Measurements from ENCODE around the gene ETS1.

Gene ETS1

GRCh38 chr11:128467041-128467440 is 120.3 kb downstream of the ETS1 start:
- Histone ChIP-seq H3K27me3 (ENCODE audit: control insufficient read depth, insufficient read depth, low read length, poor library complexity, severe bottlenecking) (no peaks in the 10 kb centered on the region), H3K27ac (ENCODE audit: insufficient read depth, low read depth, low read length, poor library complexity, severe bottlenecking) (no peak overlapping the region), H3K36me3 (ENCODE audit: control insufficient read depth, insufficient read depth, low read length) (no peaks in the 10 kb centered on the region), H3K4me1 (ENCODE audit: control insufficient read depth, insufficient read depth, low read length) (no peaks in the 10 kb centered on the region), H3K4me3 (ENCODE audit: insufficient read depth, low read depth, low read length) (no peak overlapping the region), H3K9me3 (ENCODE audit: control insufficient read depth, low read length) (no peaks in the 10 kb centered on the region)
- 94 to 96% methylated on average over 6 of the region's 6 CpGs for WGBS, 2 experiments

DNA sequence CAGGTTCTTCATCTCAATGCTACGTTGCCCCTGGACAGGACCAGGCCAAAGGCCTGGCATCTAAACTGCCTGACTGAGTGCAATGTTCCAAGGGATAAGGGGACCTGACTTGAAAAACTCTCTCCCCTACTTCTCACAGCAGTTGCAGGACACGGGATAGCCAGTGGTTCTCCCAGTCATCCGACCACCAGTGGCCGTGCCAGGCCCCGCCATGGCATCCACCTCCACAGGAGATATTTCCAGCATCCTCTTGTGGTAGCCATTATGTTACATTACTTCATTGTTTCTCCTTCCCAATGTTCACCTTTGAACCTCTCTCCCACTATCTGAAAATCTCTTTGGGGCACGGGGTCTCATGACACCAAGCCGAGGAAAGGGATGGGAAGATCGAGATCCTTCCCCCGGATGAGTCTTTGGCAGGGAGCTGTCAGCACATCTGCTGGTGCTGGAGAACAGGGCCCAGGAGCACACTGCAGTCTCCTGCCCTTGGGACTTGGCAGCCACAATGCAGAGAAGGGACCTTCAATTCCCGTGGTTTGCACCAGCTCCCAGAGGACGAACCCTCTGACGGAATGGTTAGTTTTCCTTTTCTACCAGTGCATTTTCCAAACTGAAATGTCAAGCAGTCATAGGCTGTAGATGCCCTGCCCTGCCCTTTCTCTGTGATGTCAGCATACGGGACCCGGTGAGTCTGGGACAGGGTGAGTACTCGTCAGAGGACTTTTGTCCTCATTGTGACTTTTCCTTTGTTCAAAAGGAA is 121.2 kb downstream of the ETS1 start:
- no peak overlapping the region for H3K27ac ChIP-seq (ENCODE audit: insufficient read depth, low read depth, low read length, poor library complexity, severe bottlenecking)
- no peaks in the 10 kb centered on the region for H3K4me1 ChIP-seq (ENCODE audit: control insufficient read depth, insufficient read depth, low read length)
- H3K4me3 ChIP-seq (ENCODE audit: insufficient read depth, low read depth, low read length): no peak overlapping the region
- no peaks in the 10 kb centered on the region for H3K36me3 ChIP-seq (ENCODE audit: control insufficient read depth, insufficient read depth, low read length)
- WGBS, 2 experiments: 89 to 93% methylated on average over 15 of the region's 15 CpGs
- no peaks in the 10 kb centered on the region for H3K27me3 ChIP-seq (ENCODE audit: control insufficient read depth, insufficient read depth, low read length, poor library complexity, severe bottlenecking)
- H3K9me3 ChIP-seq (ENCODE audit: control insufficient read depth, low read length): no peaks in the 10 kb centered on the region

DNA sequence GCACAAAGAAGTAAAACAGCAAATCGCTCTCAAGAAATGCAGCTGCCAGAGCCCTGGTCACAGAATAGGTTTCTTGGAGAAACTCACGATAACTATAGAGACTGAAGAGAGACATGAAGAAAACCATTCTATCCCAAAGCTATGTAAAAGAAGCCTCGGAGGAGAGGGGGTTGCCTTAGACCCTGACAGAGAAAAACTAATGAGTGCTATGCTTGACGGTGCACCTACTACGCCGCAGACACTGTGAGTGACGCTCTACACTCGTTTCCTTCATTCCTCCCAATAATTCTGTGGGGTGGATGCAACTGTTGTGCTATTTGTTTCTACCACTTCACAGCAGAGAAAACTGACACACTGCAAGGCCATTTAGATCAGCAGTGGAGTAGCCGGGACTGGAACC is 121.8 kb downstream of the ETS1 start:
- H3K36me3 ChIP-seq (ENCODE audit: control insufficient read depth, insufficient read depth, low read length): no peaks in the 10 kb centered on the region
- H3K27me3 ChIP-seq (ENCODE audit: control insufficient read depth, insufficient read depth, low read length, poor library complexity, severe bottlenecking): no peaks in the 10 kb centered on the region
- WGBS, 2 experiments: 94% methylated on average over 9 of the region's 9 CpGs
- no peak overlapping the region for H3K27ac ChIP-seq (ENCODE audit: insufficient read depth, low read depth, low read length, poor library complexity, severe bottlenecking)
- no peaks in the 10 kb centered on the region for H3K9me3 ChIP-seq (ENCODE audit: control insufficient read depth, low read length)
- no peaks in the 10 kb centered on the region for H3K4me1 ChIP-seq (ENCODE audit: control insufficient read depth, insufficient read depth, low read length)
- H3K4me3 ChIP-seq (ENCODE audit: insufficient read depth, low read depth, low read length): no peak overlapping the region

DNA sequence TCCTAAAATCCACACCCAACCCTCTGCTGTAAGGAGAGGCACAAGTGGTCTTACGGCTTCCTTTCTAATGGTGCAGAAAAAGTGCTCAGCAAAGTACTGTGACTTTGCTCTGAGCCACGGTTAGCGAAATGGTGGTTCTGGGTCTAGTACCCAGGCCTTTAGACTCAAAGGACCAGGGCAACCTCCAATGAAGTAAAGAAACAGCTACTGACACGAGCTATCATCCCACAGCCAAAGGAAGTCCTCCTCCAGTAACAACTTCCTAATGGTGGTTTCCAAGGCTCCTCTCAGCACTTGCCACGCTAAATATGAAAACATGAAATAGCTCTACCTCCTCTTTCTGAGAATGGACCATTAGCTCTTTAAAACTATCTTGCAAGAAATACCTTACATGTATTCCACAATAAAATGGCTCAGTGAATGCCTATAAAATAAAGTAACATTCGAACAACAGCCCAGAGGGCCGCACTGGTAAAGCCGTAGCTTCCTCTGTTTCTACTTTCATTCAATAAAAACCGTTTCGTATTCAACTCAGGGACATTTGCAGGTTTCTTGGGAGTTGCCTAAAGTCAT is 122.4 kb downstream of the ETS1 start:
- no peaks in the 10 kb centered on the region for H3K36me3 ChIP-seq (ENCODE audit: control insufficient read depth, insufficient read depth, low read length)
- H3K9me3 ChIP-seq (ENCODE audit: control insufficient read depth, low read length): no peaks in the 10 kb centered on the region
- WGBS, 2 experiments: 92 to 94% methylated on average over 10 of the region's 10 CpGs
- no peak overlapping the region for H3K27ac ChIP-seq (ENCODE audit: insufficient read depth, low read depth, low read length, poor library complexity, severe bottlenecking)
- H3K27me3 ChIP-seq (ENCODE audit: control insufficient read depth, insufficient read depth, low read length, poor library complexity, severe bottlenecking): no peaks in the 10 kb centered on the region
- no peak overlapping the region for H3K4me3 ChIP-seq (ENCODE audit: insufficient read depth, low read depth, low read length)
- H3K4me1 ChIP-seq (ENCODE audit: control insufficient read depth, insufficient read depth, low read length): no peaks in the 10 kb centered on the region

DNA sequence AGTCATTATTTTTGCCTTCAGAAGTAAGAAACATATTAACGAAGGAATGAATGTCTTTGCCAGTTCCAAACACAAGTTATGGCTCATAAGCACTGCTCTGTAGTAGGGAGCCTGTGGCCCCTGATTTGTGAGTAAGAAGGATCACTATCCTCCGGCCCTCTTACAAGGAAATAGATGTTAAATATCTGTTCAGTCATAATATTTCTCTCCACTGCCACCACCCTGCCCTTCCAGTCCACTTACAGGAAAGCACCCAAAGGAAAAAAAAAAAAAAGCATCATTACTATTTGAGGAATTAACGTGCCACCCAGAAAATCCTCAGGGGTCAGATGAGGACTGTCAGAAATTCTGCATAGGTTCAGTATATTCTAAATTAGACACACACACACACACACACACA is 123.4 kb downstream of the ETS1 start:
- Histone ChIP-seq H3K4me3 (ENCODE audit: insufficient read depth, low read depth, low read length) (no peak overlapping the region), H3K36me3 (ENCODE audit: control insufficient read depth, insufficient read depth, low read length) (no peaks in the 10 kb centered on the region), H3K27ac (ENCODE audit: insufficient read depth, low read depth, low read length, poor library complexity, severe bottlenecking) (no peak overlapping the region), H3K4me1 (ENCODE audit: control insufficient read depth, insufficient read depth, low read length) (no peaks in the 10 kb centered on the region), H3K9me3 (ENCODE audit: control insufficient read depth, low read length) (no peaks in the 10 kb centered on the region), H3K27me3 (ENCODE audit: control insufficient read depth, insufficient read depth, low read length, poor library complexity, severe bottlenecking) (no peaks in the 10 kb centered on the region)
- WGBS, 2 experiments: 86 to 90% methylated on average over 2 to 3 of the region's 3 CpGs

- H3K36me3 ChIP-seq (ENCODE audit: control insufficient read depth, insufficient read depth, low read length): no peaks in the 10 kb centered on the region
- no peak overlapping the region for H3K27ac ChIP-seq (ENCODE audit: insufficient read depth, low read depth, low read length, poor library complexity, severe bottlenecking)
- H3K27me3 ChIP-seq (ENCODE audit: control insufficient read depth, insufficient read depth, low read length, poor library complexity, severe bottlenecking): no peaks in the 10 kb centered on the region
Observed at GRCh38 chr11:128463371-128463829, 124.0 kb downstream of the ETS1 start.

DNA sequence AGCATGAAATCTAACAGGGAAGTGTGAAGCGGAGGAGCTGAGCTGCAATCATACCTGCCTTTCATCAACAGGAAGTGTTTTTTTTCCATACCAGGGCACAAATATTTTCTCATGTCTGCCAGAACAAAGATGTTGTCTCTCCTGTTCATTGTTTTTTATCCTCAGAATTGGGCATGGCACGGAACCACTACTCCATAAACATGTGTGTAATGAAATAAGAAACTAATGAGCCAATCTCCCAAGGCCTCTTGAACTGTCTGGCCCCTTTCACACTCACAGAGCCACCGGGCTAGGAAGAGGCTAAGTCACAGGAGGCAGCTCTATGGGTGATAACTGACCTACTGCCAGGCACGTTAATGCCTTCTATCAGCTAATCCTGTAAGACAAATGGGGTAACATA is 124.4 kb downstream of the ETS1 start:
- no peaks in the 10 kb centered on the region for H3K9me3 ChIP-seq (ENCODE audit: control insufficient read depth, low read length)
- H3K36me3 ChIP-seq (ENCODE audit: control insufficient read depth, insufficient read depth, low read length): no peaks in the 10 kb centered on the region
- no peak overlapping the region for H3K27ac ChIP-seq (ENCODE audit: insufficient read depth, low read depth, low read length, poor library complexity, severe bottlenecking)
- WGBS, 2 experiments: 75 to 80% methylated on average over 4 of the region's 4 CpGs
- H3K4me3 ChIP-seq (ENCODE audit: insufficient read depth, low read depth, low read length): no peak overlapping the region
- H3K27me3 ChIP-seq (ENCODE audit: control insufficient read depth, insufficient read depth, low read length, poor library complexity, severe bottlenecking): no peaks in the 10 kb centered on the region
- no peaks in the 10 kb centered on the region for H3K4me1 ChIP-seq (ENCODE audit: control insufficient read depth, insufficient read depth, low read length)

More at GRCh38 chr11:128463371-128463829, 124.0 kb downstream of the ETS1 start:
- Histone ChIP-seq H3K4me3 (ENCODE audit: insufficient read depth, low read depth, low read length) (no peak overlapping the region), H3K9me3 (ENCODE audit: control insufficient read depth, low read length) (no peaks in the 10 kb centered on the region), H3K4me1 (ENCODE audit: control insufficient read depth, insufficient read depth, low read length) (no peaks in the 10 kb centered on the region)
- WGBS, 2 experiments: 91 to 92% methylated on average over 8 of the region's 8 CpGs

- 95 to 96% methylated on average over 13 of the region's 13 CpGs for WGBS, 2 experiments
- Histone ChIP-seq H3K36me3 (ENCODE audit: control insufficient read depth, insufficient read depth, low read length) (no peaks in the 10 kb centered on the region), H3K27ac (ENCODE audit: insufficient read depth, low read depth, low read length, poor library complexity, severe bottlenecking) (no peak overlapping the region), H3K4me1 (ENCODE audit: control insufficient read depth, insufficient read depth, low read length) (no peaks in the 10 kb centered on the region), H3K9me3 (ENCODE audit: control insufficient read depth, low read length) (no peaks in the 10 kb centered on the region), H3K4me3 (ENCODE audit: insufficient read depth, low read depth, low read length) (no peak overlapping the region), H3K27me3 (ENCODE audit: control insufficient read depth, insufficient read depth, low read length, poor library complexity, severe bottlenecking) (no peaks in the 10 kb centered on the region)
Observed at GRCh38 chr11:128462189-128462588, 125.2 kb downstream of the ETS1 start.

DNA sequence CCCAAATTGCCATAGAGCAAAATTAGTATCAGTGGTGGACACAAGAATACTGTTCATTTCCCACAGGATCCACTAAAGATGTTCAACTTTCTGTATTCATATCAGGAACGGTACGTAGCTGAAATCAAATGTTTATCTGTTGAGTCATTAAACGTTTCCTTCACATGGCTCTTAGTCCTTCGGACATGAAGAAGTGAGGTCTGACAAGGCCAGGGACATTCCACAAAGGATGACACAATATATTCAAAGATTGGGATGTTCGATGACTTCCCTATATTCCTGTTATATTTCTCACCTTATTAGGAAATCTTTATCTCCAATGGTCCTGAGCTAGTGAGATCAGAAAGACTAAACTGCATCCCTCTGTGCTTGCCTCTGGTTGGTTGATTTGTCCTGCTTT is 129.0 kb downstream of the ETS1 start:
- no peak overlapping the region for H3K27ac ChIP-seq (ENCODE audit: insufficient read depth, low read depth, low read length, poor library complexity, severe bottlenecking)
- H3K9me3 ChIP-seq (ENCODE audit: control insufficient read depth, low read length): no peaks in the 10 kb centered on the region
- 92% methylated on average over 5 of the region's 5 CpGs for WGBS, 2 experiments
- H3K4me3 ChIP-seq (ENCODE audit: insufficient read depth, low read depth, low read length): no peak overlapping the region
- no peaks in the 10 kb centered on the region for H3K4me1 ChIP-seq (ENCODE audit: control insufficient read depth, insufficient read depth, low read length)
- H3K27me3 ChIP-seq (ENCODE audit: control insufficient read depth, insufficient read depth, low read length, poor library complexity, severe bottlenecking): no peaks in the 10 kb centered on the region
- no peaks in the 10 kb centered on the region for H3K36me3 ChIP-seq (ENCODE audit: control insufficient read depth, insufficient read depth, low read length)

DNA sequence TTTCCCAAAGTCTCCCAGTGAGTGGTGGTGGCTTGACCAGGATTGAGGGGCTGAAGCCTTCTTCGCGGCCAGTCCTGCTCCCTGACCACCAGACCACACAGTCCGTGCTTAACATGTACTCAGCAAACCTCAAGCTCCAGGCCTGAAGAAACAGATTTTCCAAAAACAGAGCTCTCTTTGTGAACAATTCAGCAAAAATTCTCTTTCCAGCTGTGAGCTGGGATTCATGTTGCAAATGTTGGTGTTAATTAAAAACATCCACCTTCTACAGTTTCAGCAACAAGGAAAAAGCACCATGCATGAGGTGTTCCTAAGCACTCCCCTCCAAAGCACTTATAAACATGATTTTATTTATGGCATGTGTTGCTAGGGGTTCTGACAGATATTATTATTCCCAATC is 129.5 kb downstream of the ETS1 start:
- Histone ChIP-seq H3K36me3 (ENCODE audit: control insufficient read depth, insufficient read depth, low read length) (no peaks in the 10 kb centered on the region), H3K27ac (ENCODE audit: insufficient read depth, low read depth, low read length, poor library complexity, severe bottlenecking) (no peak overlapping the region)
- WGBS, 2 experiments: 91 to 98% methylated on average over 3 of the region's 3 CpGs

More for the DNA sequence above, 129.5 kb downstream of the ETS1 start:
- Histone ChIP-seq H3K27me3 (ENCODE audit: control insufficient read depth, insufficient read depth, low read length, poor library complexity, severe bottlenecking) (no peaks in the 10 kb centered on the region), H3K4me1 (ENCODE audit: control insufficient read depth, insufficient read depth, low read length) (no peaks in the 10 kb centered on the region), H3K4me3 (ENCODE audit: insufficient read depth, low read depth, low read length) (no peak overlapping the region), H3K9me3 (ENCODE audit: control insufficient read depth, low read length) (no peaks in the 10 kb centered on the region)

Measured in ectodermal cell (in vitro differentiated cells).